Fibroblast of lung (primary cell): ENCODE data around the gene SYNM.

Source experiments
- EZH2 ChIP-seq: IDR thresholded peaks from 2 replicates; pipeline ENCODE4 v1.5.1; 2012; ENCODE audit warnings: low read length, control low read depth, mild to moderate bottlenecking; ENCODE audit errors: missing control alignments
- TF ChIP-seq, protein P1 (sequence below), 2 donors: IDR thresholded peaks in 1 of 2; conservative IDR thresholded peaks in 1 of 2; 1 replicate in 1 of 2; 2 replicates in 1 of 2; pipeline ENCODE4 v1.5.1; 2011 to 2012; ENCODE audit warnings: low read length in 2 of 2, control low read depth in 1 of 2, inconsistent platforms in 1 of 2, low read depth in 1 of 2, mild to moderate bottlenecking in 1 of 2

DNA sequence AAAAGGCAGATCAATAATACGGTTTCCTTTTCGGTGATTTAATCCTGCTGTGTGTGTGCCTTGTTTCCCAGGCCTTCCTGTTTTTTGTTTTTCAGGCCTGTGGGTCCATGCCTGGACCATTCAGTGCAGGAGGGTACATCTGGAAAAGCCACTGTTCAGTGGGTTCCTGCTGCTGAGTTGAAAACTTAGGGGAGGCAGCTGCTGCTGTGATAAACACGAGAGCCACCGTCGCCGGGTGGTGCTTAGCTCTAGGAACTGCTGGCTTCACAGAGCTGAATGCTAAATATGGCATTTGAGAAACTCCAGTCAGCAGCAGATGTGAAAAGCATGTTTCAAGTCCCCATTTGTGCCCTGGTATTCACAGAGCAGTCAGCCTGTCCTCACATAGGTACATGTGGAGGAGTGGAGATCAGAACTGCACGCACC, 44.0 kb downstream of the SYNM start:
- TF ChIP-seq, protein P1, sequence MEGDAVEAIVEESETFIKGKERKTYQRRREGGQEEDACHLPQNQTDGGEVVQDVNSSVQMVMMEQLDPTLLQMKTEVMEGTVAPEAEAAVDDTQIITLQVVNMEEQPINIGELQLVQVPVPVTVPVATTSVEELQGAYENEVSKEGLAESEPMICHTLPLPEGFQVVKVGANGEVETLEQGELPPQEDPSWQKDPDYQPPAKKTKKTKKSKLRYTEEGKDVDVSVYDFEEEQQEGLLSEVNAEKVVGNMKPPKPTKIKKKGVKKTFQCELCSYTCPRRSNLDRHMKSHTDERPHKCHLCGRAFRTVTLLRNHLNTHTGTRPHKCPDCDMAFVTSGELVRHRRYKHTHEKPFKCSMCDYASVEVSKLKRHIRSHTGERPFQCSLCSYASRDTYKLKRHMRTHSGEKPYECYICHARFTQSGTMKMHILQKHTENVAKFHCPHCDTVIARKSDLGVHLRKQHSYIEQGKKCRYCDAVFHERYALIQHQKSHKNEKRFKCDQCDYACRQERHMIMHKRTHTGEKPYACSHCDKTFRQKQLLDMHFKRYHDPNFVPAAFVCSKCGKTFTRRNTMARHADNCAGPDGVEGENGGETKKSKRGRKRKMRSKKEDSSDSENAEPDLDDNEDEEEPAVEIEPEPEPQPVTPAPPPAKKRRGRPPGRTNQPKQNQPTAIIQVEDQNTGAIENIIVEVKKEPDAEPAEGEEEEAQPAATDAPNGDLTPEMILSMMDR (conservative IDR thresholded peaks at IDR 0.05 in 1 of 2, IDR thresholded peaks at IDR 0.05 in 1 of 2; ENCODE audit: low read depth in 1 of 2, low read length in 2 of 2): no peak
- no peak for TF ChIP-seq EZH2
